Measurements from ENCODE around the gene MAST1. TPM values are rescaled to one million over a fixed set of nuclear protein-coding genes. Genes with fewer than 3 reads are reported as not detected.
"Not testable (repeated sequence)": the region's sequence is repeated elsewhere in the genome, so short reads cannot be mapped to it uniquely, and the experiment has no call there.

Gene MAST1
- total RNA-seq, 1 donor from 2014 or later: 3.5 TPM

- TF ChIP-seq CTCF (conservative IDR thresholded peaks at IDR 0.05): no peak
- H3K27me3 Mint-ChIP-seq: no peaks in the 10 kb centered on the region
- peak overlapping the region; percentile 78 for H3K4me3 Mint-ChIP-seq
- H3K27ac Mint-ChIP-seq: peak overlapping the region; percentile 88
- no peaks in the 10 kb centered on the region for H3K9me3 Mint-ChIP-seq
- H3K4me1 Mint-ChIP-seq (ENCODE audit: unreplicated experiment): peaks cover 25% of the 10 kb centered on the region
- DNase-seq (ENCODE audit: extremely low spot score, unreplicated experiment): no peak
- peaks cover 5% of the 10 kb centered on the region for H3K36me3 Mint-ChIP-seq
Measured at GRCh38 chr19:12794196-12794941, 43.9 kb upstream of the MAST1 start.

GRCh38 chr19:12794971-12795381 is 43.3 kb upstream of the MAST1 start:
- Mint-ChIP-seq H3K4me1 (ENCODE audit: unreplicated experiment) (peaks cover 25% of the 10 kb centered on the region), H3K4me3 (peak overlapping the region; percentile 78), H3K9me3 (no peaks in the 10 kb centered on the region), H3K27me3 (no peaks in the 10 kb centered on the region), H3K36me3 (peaks cover 5% of the 10 kb centered on the region), H3K27ac (peak overlapping the region; percentile 88)
- TF ChIP-seq CTCF (conservative IDR thresholded peaks at IDR 0.05): no peak
- no peak for DNase-seq (ENCODE audit: extremely low spot score, unreplicated experiment)

- Mint-ChIP-seq H3K4me3 (peak overlapping the region; percentile 81), H3K9me3 (no peaks in the 10 kb centered on the region), H3K27me3 (no peaks in the 10 kb centered on the region), H3K4me1 (ENCODE audit: unreplicated experiment) (peaks cover 23% of the 10 kb centered on the region), H3K36me3 (peaks cover 5% of the 10 kb centered on the region), H3K27ac (peak overlapping the region; percentile 92)
- peak; percentile 82 for DNase-seq (ENCODE audit: extremely low spot score, unreplicated experiment)
- peak; percentile 96 for TF ChIP-seq CTCF (conservative IDR thresholded peaks at IDR 0.05)
Measured at GRCh38 chr19:12796146-12797071, 41.9 kb upstream of the MAST1 start.

- Mint-ChIP-seq H3K27ac (no peak overlapping the region), H3K27me3 (no peaks in the 10 kb centered on the region), H3K36me3 (peaks cover 5% of the 10 kb centered on the region), H3K4me1 (ENCODE audit: unreplicated experiment) (peaks cover 25% of the 10 kb centered on the region), H3K4me3 (no peak overlapping the region), H3K9me3 (no peaks in the 10 kb centered on the region)
- no peak for DNase-seq (ENCODE audit: extremely low spot score, unreplicated experiment)
- TF ChIP-seq CTCF (conservative IDR thresholded peaks at IDR 0.05): no peak
Measured at GRCh38 chr19:12797141-12797587, 41.2 kb upstream of the MAST1 start.

- H3K27me3 Mint-ChIP-seq, H3K4me3 Mint-ChIP-seq, H3K36me3 Mint-ChIP-seq: not testable (repeated sequence)
Measured at GRCh38 chr19:12797607-12798006, 40.7 kb upstream of the MAST1 start.

More at GRCh38 chr19:12797607-12798006, 40.7 kb upstream of the MAST1 start:
- not testable (repeated sequence) for H3K27ac Mint-ChIP-seq; DNase-seq (ENCODE audit: extremely low spot score, unreplicated experiment); H3K9me3 Mint-ChIP-seq
- peaks cover 29% of the 10 kb centered on the region for H3K4me1 Mint-ChIP-seq (ENCODE audit: unreplicated experiment)

Measured in type B pancreatic cell (in vitro differentiated cells).